H7 (cell line): Measurements from ENCODE around the gene PTPRG. TPM values are rescaled to one million over a fixed set of nuclear protein-coding genes. Genes with fewer than 3 reads are reported as not detected.
A peak's percentile ranks its signal among the peaks of the same experiment; 100 is the strongest.

Source experiments
- DNase-seq: peaks from one replicate; pipeline ENCODE4 v3.0.0; 2012
- H3K27me3 ChIP-seq: 2 replicates; pipeline ENCODE4 v1.6.0; 2011; ENCODE audit warnings: mild to moderate bottlenecking, low read length; ENCODE audit not compliant: control insufficient read depth, insufficient read depth
- H3K36me3 ChIP-seq: replicated peaks from 2 replicates; pipeline ENCODE4 v1.5.1; 2011; ENCODE audit warnings: low read length; ENCODE audit not compliant: control insufficient read depth, insufficient read depth
- H3K4me3 ChIP-seq: 2 replicates; pipeline ENCODE4 v1.5.1; 2011; ENCODE audit warnings: low read depth, mild to moderate bottlenecking, control low read depth, low read length, moderate library complexity; ENCODE audit not compliant: insufficient read depth
- total RNA-seq: library from RNA; depleted of rRNA; stranded (reverse); fragments of >200 nt; shearing (Covaris generic); gene quantifications from 2 replicates; pipeline ENCODE4 v1.2.3, GENCODE V29; 2014

The PTPRG gene
- total RNA-seq, 1 experiment from 2014 or later = 54.4 TPM

- Histone ChIP-seq H3K36me3 (no peaks in the 10 kb centered on the region; the same call in 1 of the 2 replicates), H3K4me3 (no peak overlapping the region), H3K27me3 (no peaks in the 10 kb centered on the region)
- DNase-seq = no peak
These were observed 96.3 kb downstream of the PTPRG start for GRCh38 chr3:61657689-61658088.

DNA sequence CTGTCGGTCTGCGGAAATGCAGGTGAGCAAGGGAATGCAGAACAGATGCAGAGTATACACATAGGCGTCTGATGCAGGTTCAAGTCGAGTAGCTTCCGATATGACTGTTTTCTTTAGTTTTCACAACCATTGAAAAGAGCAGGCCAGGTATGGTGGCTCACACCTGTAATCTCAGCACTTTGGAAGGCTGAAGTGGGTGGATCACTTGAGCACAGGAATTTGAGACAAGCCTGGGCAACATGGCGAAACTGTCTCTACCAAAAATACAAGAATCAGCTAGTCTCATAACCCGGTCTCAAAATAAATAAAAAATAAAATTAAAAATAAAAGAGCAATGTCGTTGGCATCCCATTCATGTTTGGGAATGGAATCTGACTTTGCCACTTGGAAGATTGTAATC, 101.5 kb downstream of the PTPRG start:
- DNase-seq = no peak
- Histone ChIP-seq H3K4me3 (no peak overlapping the region), H3K36me3 (no peaks in the 10 kb centered on the region), H3K27me3 (no peaks in the 10 kb centered on the region)

GRCh38 chr3:61663356-61664104, 102.2 kb downstream of the PTPRG start:
- no peak overlapping the region for H3K4me3 ChIP-seq
- no peak for DNase-seq
- H3K27me3 ChIP-seq = no peaks in the 10 kb centered on the region
- H3K36me3 ChIP-seq = no peaks in the 10 kb centered on the region

GRCh38 chr3:61664105-61664482, 102.7 kb downstream of the PTPRG start:
- DNase-seq = peak; percentile 57
- Histone ChIP-seq H3K27me3 (no peaks in the 10 kb centered on the region), H3K36me3 (no peaks in the 10 kb centered on the region), H3K4me3 (no peak overlapping the region)

DNA sequence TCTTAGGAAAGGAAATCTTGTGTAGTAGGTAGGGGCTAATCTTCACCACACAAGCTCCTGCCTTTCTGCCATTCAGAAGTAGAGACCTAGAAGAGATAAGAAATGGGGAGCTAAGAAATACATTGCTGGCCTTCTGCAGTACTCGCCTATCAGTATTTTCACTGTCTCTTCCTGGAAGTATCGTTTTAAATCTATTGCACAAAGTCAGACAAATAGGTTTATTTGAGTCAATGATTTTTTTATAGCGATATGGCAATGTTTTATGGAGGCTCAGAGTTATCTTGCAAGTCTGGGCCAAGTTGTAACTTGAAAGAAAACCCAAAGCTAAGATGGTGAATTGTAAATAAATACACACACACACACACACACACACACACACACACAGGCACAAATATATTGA, 103.8 kb downstream of the PTPRG start:
- H3K36me3 ChIP-seq = no peaks in the 10 kb centered on the region
- H3K4me3 ChIP-seq = no peak overlapping the region
- DNase-seq = no peak

DNA sequence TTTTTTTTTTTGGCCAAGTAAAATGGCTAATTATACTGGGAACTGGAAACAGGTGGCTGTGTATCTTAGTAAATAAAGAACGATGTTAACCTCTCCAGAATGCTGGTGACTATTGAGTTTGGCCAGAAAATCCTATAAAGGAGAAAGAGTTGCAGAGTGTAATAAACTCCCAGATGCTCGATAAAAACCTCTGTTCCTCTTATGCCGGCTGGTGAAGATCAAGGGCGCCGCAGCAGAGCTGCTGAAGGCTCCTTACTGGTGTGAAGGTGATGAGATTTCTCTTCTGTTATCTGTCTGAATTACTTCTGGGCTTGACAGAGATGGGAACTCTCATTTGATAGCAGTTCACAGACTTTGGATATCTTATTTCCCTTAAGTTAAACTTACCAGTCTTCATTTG, 104.6 kb downstream of the PTPRG start:
- Histone ChIP-seq H3K4me3 (no peak overlapping the region), H3K36me3 (no peaks in the 10 kb centered on the region), H3K27me3 (no peaks in the 10 kb centered on the region)
- no peak for DNase-seq

More for the DNA sequence above, 103.8 kb downstream of the PTPRG start:
- H3K27me3 ChIP-seq = no peaks in the 10 kb centered on the region

- no peak for DNase-seq
- Histone ChIP-seq H3K4me3 (no peak overlapping the region), H3K36me3 (no peaks in the 10 kb centered on the region), H3K27me3 (no peaks in the 10 kb centered on the region)
These were observed 105.4 kb downstream of the PTPRG start for GRCh38 chr3:61666615-61667330.

GRCh38 chr3:61667383-61667782, 106.0 kb downstream of the PTPRG start:
- no peaks in the 10 kb centered on the region for H3K36me3 ChIP-seq
- no peak overlapping the region for H3K4me3 ChIP-seq
- H3K27me3 ChIP-seq = no peaks in the 10 kb centered on the region
- no peak for DNase-seq

GRCh38 chr3:61667814-61668213, 106.4 kb downstream of the PTPRG start:
- H3K36me3 ChIP-seq = no peaks in the 10 kb centered on the region
- no peak for DNase-seq
- no peak overlapping the region for H3K4me3 ChIP-seq
- H3K27me3 ChIP-seq = no peaks in the 10 kb centered on the region

DNA sequence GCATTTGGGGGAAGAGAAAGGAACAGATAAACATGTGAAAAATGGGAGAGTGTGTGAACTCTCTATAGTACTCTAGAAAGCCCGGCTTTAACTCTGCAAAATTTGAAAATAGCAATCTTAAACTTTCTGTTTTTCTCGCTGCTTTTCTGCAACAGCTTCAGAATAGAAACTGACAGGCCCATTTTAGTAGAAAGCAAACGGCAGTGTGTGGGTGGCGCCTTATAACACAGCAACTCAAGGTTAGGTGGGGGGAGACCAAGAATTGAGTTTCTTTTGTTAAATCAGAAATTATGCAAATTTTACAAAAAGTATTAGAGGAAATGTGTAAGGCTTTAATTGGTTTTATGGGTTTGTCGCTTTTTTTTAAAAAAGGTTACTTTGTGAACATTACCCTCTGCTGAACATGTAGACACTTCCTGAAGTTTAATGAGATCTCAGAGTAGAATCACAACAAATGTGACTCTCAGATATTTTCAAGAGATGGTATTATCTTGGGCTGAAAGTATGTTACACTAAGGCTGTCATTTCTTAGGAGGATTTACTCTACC, 107.0 kb downstream of the PTPRG start:
- H3K27me3 ChIP-seq = no peaks in the 10 kb centered on the region
- no peaks in the 10 kb centered on the region for H3K36me3 ChIP-seq
- no peak overlapping the region for H3K4me3 ChIP-seq
- no peak for DNase-seq

- H3K4me3 ChIP-seq = no peak overlapping the region
- H3K36me3 ChIP-seq = no peaks in the 10 kb centered on the region
- H3K27me3 ChIP-seq = no peaks in the 10 kb centered on the region
- DNase-seq = no peak
These were observed 107.8 kb downstream of the PTPRG start for GRCh38 chr3:61669203-61669602.

GRCh38 chr3:61669668-61670299, 108.4 kb downstream of the PTPRG start:
- no peak overlapping the region for H3K4me3 ChIP-seq
- DNase-seq = peak; percentile 31
- H3K27me3 ChIP-seq = no peaks in the 10 kb centered on the region
- H3K36me3 ChIP-seq = no peaks in the 10 kb centered on the region

GRCh38 chr3:61673651-61674050, 112.3 kb downstream of the PTPRG start:
- Histone ChIP-seq H3K4me3 (no peak overlapping the region), H3K27me3 (no peaks in the 10 kb centered on the region), H3K36me3 (no peaks in the 10 kb centered on the region)
- DNase-seq = no peak

- DNase-seq = no peak
- Histone ChIP-seq H3K27me3 (no peaks in the 10 kb centered on the region), H3K4me3 (no peak overlapping the region), H3K36me3 (no peaks in the 10 kb centered on the region)
These were observed 113.2 kb downstream of the PTPRG start for GRCh38 chr3:61674596-61674995.

- Histone ChIP-seq H3K36me3 (no peaks in the 10 kb centered on the region), H3K27me3 (no peaks in the 10 kb centered on the region)
- no peak for DNase-seq
These were observed 117.7 kb downstream of the PTPRG start for GRCh38 chr3:61679026-61679425.

More at GRCh38 chr3:61679026-61679425, 117.7 kb downstream of the PTPRG start:
- no peak overlapping the region for H3K4me3 ChIP-seq
